KOPT-K1 (cell line): ENCODE measurements around the gene SMPX.
"Not testable (repeated sequence)": the region's sequence is repeated elsewhere in the genome, so short reads cannot be mapped to it uniquely, and the experiment has no call there.

Experiments
- H3K27ac ChIP-seq: fragments of 200-600 bp; sonication (generic); 2 replicates; pipeline ENCODE4 v1.5.1; 2016; ENCODE audit warnings: antibody characterized with exemption, mild to moderate bottlenecking, low read depth, low read length; ENCODE audit not compliant: poor library complexity, severe bottlenecking
- H3K36me3 ChIP-seq: fragments of 200-600 bp; sonication (generic); 2 replicates; pipeline ENCODE4 v1.5.1; 2017; ENCODE audit warnings: antibody characterized with exemption, mild to moderate bottlenecking, low read length, moderate library complexity; ENCODE audit not compliant: insufficient read depth
- H3K9me3 ChIP-seq: fragments of 200-600 bp; sonication (generic); 2 replicates; pipeline ENCODE4 v1.5.1; 2017; ENCODE audit warnings: antibody characterized with exemption, low read length, mild to moderate bottlenecking; ENCODE audit not compliant: insufficient read depth, poor library complexity, severe bottlenecking

Gene SMPX

DNA sequence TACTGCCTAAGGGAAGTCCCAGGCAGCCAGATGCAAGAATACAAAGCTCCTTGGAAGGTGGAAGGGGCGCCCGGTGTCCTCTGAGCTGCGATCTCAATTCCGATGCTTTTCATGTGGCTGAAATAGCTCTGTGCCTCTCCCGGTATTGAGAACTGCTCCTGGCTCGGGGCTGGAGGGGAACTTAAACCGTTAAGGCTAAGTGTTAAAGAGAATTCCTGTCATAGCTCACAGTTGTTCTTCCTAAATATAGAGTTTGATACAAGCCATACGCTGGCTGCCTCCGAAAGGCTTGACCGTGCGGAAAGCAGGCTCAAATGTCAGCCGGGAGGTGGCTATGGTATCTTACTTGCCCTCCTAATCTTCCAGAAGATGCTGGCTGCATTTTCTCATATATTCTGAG is at the start of gene SMPX:
TSS of gene SMPX (minus strand) at position 157 of the 400 bp plus-strand sequence. CDS start 3,826 bp downstream, outside the sequence.
- H3K36me3 ChIP-seq = no peaks in the 10 kb centered on the region
- H3K9me3 ChIP-seq = no peaks in the 10 kb centered on the region
- H3K27ac ChIP-seq = no peak within 1 kb of the TSS

GRCh38 chrX:21806691-21807090 is 48.8 kb upstream of the SMPX start:
- no peaks in the 10 kb centered on the region for H3K36me3 ChIP-seq
- no peaks in the 10 kb centered on the region for H3K9me3 ChIP-seq
- H3K27ac ChIP-seq = no peak overlapping the region

DNA sequence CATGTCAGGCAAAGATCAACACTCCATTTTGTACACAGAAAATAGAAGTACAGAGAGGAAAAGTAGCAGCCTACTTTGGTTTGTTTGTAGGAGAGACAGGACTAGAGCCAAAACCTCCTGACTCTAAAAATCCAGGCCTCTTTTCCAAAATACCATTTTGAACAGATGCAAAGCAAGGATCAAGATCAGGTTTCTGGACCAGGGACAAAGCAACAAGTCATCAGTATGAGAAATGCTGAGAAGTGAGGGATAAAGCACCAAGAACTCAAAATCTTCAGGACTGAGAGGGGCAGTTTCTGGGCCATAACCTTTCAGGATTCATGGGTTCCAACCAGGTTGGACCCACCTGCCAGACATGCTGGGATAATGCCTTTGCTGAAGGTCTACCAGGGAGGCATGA is 44.9 kb upstream of the SMPX start:
- no peak overlapping the region for H3K27ac ChIP-seq
- no peaks in the 10 kb centered on the region for H3K36me3 ChIP-seq
- no peaks in the 10 kb centered on the region for H3K9me3 ChIP-seq

DNA sequence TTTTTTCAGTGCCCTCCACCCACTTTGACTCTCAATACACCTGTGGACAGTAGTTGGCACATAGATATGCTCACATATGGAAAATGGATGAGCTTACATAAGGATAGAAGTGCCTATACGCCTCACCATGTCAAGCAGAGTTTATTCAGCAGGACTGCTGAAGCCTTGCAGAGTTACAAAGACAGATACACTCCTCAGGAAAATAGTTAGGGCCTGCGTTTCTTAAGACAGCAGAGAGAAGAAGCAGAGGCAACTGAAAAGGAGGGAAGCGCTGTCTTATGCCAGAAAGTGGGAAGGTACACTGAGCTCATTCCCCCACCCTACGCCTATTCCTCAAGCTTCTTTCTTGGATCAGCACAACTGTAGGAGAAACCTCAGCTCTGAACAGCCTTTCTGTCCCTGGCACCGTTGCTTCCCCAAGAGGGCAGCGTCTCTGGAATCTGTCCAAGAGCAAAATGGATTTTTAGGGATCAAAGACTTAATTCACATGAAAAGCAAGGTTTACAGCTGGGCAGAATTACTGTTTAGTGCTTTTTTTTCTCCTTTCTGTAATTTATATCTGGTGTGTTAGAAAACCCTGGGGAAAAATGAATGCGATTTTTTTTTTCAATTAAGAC is 44.2 kb upstream of the SMPX start:
- no peak overlapping the region for H3K27ac ChIP-seq
- H3K9me3 ChIP-seq = no peaks in the 10 kb centered on the region
- H3K36me3 ChIP-seq = no peaks in the 10 kb centered on the region

DNA sequence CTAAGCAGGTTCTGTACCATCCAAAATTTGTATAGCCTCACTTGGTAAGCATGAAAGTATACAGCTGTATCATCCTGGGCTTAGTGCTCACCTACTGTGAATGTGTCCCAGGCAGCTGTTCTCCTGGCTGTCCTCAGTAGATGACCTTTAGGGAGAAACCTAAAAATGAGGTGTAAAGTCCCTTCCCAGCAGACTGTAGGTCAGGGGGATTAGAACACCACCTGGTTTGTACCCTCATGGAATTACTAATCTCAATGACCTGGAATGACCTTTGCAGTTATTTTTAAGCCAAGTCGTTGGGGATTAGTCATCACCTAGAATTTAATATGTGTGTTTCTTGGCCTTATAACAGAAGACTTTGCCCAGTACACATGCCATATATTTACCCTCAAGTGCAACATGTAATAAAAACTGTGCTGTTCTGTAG is 42.4 kb upstream of the SMPX start:
- no peak overlapping the region for H3K27ac ChIP-seq
- no peaks in the 10 kb centered on the region for H3K9me3 ChIP-seq
- no peaks in the 10 kb centered on the region for H3K36me3 ChIP-seq

- H3K36me3 ChIP-seq = no peaks in the 10 kb centered on the region
- H3K9me3 ChIP-seq = no peaks in the 10 kb centered on the region
- H3K27ac ChIP-seq = no peak overlapping the region
These were observed 41.9 kb upstream of the SMPX start for GRCh38 chrX:21799767-21800166.

- no peaks in the 10 kb centered on the region for H3K36me3 ChIP-seq
- H3K27ac ChIP-seq = no peak overlapping the region
- H3K9me3 ChIP-seq = no peaks in the 10 kb centered on the region
These were observed 40.8 kb upstream of the SMPX start for GRCh38 chrX:21798677-21799219.

DNA sequence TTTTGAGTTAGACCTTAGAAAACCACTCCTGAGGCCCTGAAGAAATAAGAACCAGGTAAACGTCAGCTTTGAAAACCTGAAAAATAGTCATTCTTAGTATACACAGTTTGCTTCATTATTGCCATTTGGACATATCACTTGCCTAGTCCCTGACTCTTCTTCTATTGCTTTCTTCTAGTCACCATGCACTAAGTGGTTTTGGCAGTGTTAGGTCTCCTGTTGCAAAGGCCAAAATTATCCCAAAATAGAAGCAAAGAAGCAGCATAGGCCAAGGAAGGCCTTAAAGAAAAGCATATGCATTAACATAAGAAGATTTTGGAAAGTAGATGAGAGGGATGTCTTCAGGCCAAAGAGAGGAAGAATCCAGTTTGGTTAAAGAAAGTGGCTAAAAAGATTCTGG is 24.1 kb upstream of the SMPX start:
- Histone ChIP-seq H3K9me3 (no peaks in the 10 kb centered on the region), H3K27ac (no peak overlapping the region), H3K36me3 (no peaks in the 10 kb centered on the region)

GRCh38 chrX:21781525-21781924 is 23.6 kb upstream of the SMPX start:
- H3K27ac ChIP-seq = no peak overlapping the region
- H3K9me3 ChIP-seq = no peaks in the 10 kb centered on the region

GRCh38 chrX:21779095-21779494 is 21.2 kb upstream of the SMPX start:
- Histone ChIP-seq H3K9me3 (no peaks in the 10 kb centered on the region), H3K27ac (no peak overlapping the region), H3K36me3 (no peaks in the 10 kb centered on the region)

More at GRCh38 chrX:21781525-21781924, 23.6 kb upstream of the SMPX start:
- H3K36me3 ChIP-seq = no peaks in the 10 kb centered on the region

- Histone ChIP-seq H3K36me3 (no peaks in the 10 kb centered on the region), H3K27ac (no peak overlapping the region), H3K9me3 (no peaks in the 10 kb centered on the region)
These were observed 20.3 kb upstream of the SMPX start for GRCh38 chrX:21778236-21778635.

DNA sequence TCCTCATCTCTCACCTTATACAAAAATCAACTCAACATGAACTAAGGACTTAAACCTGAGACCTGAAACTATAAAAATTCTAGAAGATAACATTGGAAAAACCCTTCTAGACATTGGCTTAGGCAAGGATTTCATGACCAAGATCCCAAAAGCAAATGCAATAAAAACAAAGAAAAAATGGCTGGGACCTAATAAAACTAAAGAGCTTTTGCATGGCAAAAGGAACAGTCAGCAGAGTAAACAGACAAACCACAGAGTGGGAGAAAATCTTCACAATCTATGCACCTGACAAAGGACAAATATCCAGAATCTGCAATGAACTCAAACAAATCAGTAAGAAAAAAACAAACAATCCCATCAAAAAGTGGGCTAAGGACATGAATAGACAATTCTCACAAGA is 17.2 kb upstream of the SMPX start:
- not testable (repeated sequence) for H3K27ac ChIP-seq, H3K36me3 ChIP-seq, H3K9me3 ChIP-seq

DNA sequence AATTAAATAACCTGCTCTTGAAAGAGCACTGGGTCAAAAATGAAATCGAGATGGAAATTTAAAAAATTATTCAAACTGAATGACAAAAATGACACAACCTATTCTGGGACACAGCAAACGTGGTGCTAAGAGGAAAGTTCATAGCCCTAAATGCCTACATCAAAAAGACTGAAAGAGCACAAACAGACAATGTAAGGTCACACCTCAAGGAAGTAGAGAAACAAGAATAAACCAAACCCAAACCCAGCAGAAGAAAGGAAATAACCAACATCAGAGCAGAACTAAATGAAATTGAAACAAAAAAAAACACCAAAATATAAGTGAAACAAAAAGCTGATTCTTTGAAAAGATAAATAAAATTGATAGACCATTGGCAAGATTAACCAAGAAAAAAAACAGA is 15.1 kb upstream of the SMPX start:
- H3K9me3 ChIP-seq, H3K36me3 ChIP-seq, H3K27ac ChIP-seq: not testable (repeated sequence)

- Histone ChIP-seq H3K9me3 (no peaks in the 10 kb centered on the region), H3K36me3 (no peaks in the 10 kb centered on the region), H3K27ac (no peak overlapping the region)
These were observed 12.9 kb upstream of the SMPX start for GRCh38 chrX:21770631-21771321.

DNA sequence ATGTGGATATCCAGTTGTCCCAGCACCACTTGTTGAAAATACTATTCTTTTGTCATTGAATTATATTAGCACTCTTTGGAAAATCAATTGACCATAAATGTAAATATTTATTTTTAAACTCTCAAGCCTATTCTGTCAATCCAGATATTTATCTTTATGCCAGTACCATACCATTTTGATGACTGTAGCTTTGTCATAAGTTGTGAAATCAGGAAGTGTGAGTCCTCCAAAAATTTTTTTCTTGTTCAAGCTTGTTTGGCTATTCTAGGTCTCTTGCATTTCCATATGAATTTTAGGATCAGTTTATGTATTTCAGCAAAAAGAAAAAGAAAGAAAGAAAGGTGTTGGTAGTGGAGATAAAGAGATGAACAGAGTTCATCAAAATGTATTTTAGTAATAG is 8.2 kb upstream of the SMPX start:
- Histone ChIP-seq H3K27ac (no peak overlapping the region), H3K36me3 (no peaks in the 10 kb centered on the region), H3K9me3 (no peaks in the 10 kb centered on the region)

DNA sequence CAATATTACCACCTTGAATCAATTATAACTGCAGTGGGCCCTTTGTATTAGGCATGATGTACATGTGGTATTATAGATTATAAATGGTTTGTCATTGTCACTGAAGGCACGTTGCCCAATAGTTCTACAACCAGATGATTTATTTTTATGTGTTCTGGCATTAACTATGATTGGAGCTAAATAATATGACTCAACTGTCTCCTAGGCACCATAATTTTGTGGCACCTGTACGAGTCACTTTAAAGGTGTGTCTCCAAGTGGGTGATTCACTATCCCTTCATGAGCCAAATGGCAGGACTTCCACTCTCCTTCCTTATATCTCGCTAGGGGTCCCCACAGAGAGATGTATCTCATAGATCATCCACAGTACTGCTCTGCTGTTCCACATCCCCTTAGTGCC is 6.1 kb upstream of the SMPX start:
- Histone ChIP-seq H3K9me3 (no peaks in the 10 kb centered on the region), H3K27ac (no peak overlapping the region), H3K36me3 (no peaks in the 10 kb centered on the region)
